H9 (cell line): ENCODE results near the gene LYSMD2. TPM values are rescaled to one million over a fixed set of nuclear protein-coding genes. Genes with fewer than 3 reads are reported as not detected.

Experiments used
- DNase-seq: peaks from one replicate; pipeline ENCODE4 v3.0.0-alpha.2; 2017
- H2AFZ ChIP-seq: one replicate; pipeline ENCODE4 v1.6.1; 2013; ENCODE audit warnings: mild to moderate bottlenecking, low read length, control low read depth, moderate library complexity
- H2AK5ac ChIP-seq: 2 replicates; pipeline ENCODE4 v1.6.1; 2013; ENCODE audit warnings: low read length, control low read depth, mixed read lengths; ENCODE audit not compliant: insufficient read length
- H2BK120ac ChIP-seq: one replicate; pipeline ENCODE4 v1.6.1; 2013; ENCODE audit warnings: low read depth, mild to moderate bottlenecking, low read length, control low read depth, inconsistent platforms; ENCODE audit not compliant: poor library complexity, severe bottlenecking
- H2BK12ac ChIP-seq: 2 replicates; pipeline ENCODE4 v1.6.1; 2013; ENCODE audit warnings: low read length, control low read depth, mixed read lengths, low read depth; ENCODE audit not compliant: insufficient read length
- H2BK15ac ChIP-seq: 2 replicates; pipeline ENCODE4 v1.6.1; 2013; ENCODE audit warnings: low read depth, low read length, control low read depth
- H2BK20ac ChIP-seq: one replicate; pipeline ENCODE4 v1.6.1; 2013; ENCODE audit warnings: low read depth, mild to moderate bottlenecking, low read length, control low read depth, inconsistent platforms; ENCODE audit not compliant: poor library complexity, severe bottlenecking
- H2BK5ac ChIP-seq: 2 replicates; pipeline ENCODE4 v1.6.1; 2013; ENCODE audit warnings: low read length, control low read depth, mixed read lengths; ENCODE audit not compliant: insufficient read length
- H3K14ac ChIP-seq: 2 replicates; pipeline ENCODE4 v1.6.1; 2013; ENCODE audit warnings: low read length, control low read depth; ENCODE audit not compliant: insufficient read depth
- H3K18ac ChIP-seq: 2 replicates; pipeline ENCODE4 v1.6.1; 2013; ENCODE audit warnings: low read depth, mild to moderate bottlenecking, mixed read lengths, low read length, control low read depth; ENCODE audit not compliant: insufficient read length
- H3K23ac ChIP-seq: 2 replicates; pipeline ENCODE4 v1.6.1; 2013; ENCODE audit warnings: low read length, control low read depth, mixed read lengths, low read depth; ENCODE audit not compliant: insufficient read length
- H3K23me2 ChIP-seq: 2 replicates; pipeline ENCODE4 v1.6.1; 2013; ENCODE audit warnings: low read depth, mild to moderate bottlenecking, mixed read lengths, low read length, control low read depth; ENCODE audit not compliant: insufficient read length, poor library complexity, severe bottlenecking
- H3K27ac ChIP-seq: 2 replicates; pipeline ENCODE4 v1.5.1; 2013; ENCODE audit warnings: low read length, control low read depth, mixed read lengths, low read depth; ENCODE audit not compliant: insufficient read length
- H3K27me3 ChIP-seq: 2 replicates; pipeline ENCODE4 v1.6.1; 2013; ENCODE audit warnings: low read length, control low read depth, inconsistent platforms; ENCODE audit not compliant: insufficient read depth
- H3K4ac ChIP-seq: 2 replicates; pipeline ENCODE4 v1.6.1; 2013; ENCODE audit warnings: low read depth, mild to moderate bottlenecking, control low read depth, inconsistent platforms, low read length, moderate library complexity
- H3K4me1 ChIP-seq: 2 replicates; pipeline ENCODE4 v1.6.1; 2013; ENCODE audit warnings: low read length, control low read depth, inconsistent platforms; ENCODE audit not compliant: insufficient read depth
- H3K4me2 ChIP-seq: 2 replicates; pipeline ENCODE4 v1.6.1; 2013; ENCODE audit warnings: low read length, control low read depth, mixed read lengths; ENCODE audit not compliant: insufficient read length, insufficient read depth
- H3K56ac ChIP-seq: 2 replicates; pipeline ENCODE4 v1.6.1; 2013; ENCODE audit warnings: low read depth, mild to moderate bottlenecking, mixed read lengths, low read length, control low read depth; ENCODE audit not compliant: insufficient read length
- H3K79me1 ChIP-seq: 2 replicates; pipeline ENCODE4 v1.6.1; 2013; ENCODE audit warnings: low read depth, mild to moderate bottlenecking, moderate library complexity, low read length, control low read depth, inconsistent platforms; ENCODE audit not compliant: insufficient read depth, poor library complexity, severe bottlenecking
- H3K79me2 ChIP-seq: 2 replicates; pipeline ENCODE4 v1.6.1; 2013; ENCODE audit warnings: low read length, control low read depth, inconsistent platforms; ENCODE audit not compliant: insufficient read depth
- H3K9ac ChIP-seq: 2 replicates; pipeline ENCODE4 v1.6.1; 2013; ENCODE audit warnings: low read length, control low read depth, mixed read lengths; ENCODE audit not compliant: insufficient read length; ENCODE audit errors: extremely low read depth
- H3K9me3 ChIP-seq: one replicate; pipeline ENCODE4 v1.6.1; 2013; ENCODE audit warnings: low read depth, low read length, inconsistent platforms; ENCODE audit not compliant: control insufficient read depth
- H3T11ph ChIP-seq: one replicate; pipeline ENCODE4 v1.6.1; 2013; ENCODE audit warnings: mild to moderate bottlenecking, low read length, control low read depth, inconsistent platforms
- H4K20me1 ChIP-seq: one replicate; pipeline ENCODE4 v1.6.1; 2013; ENCODE audit not compliant: control insufficient read depth, insufficient read length, insufficient read depth
- H4K5ac ChIP-seq: 2 replicates; pipeline ENCODE4 v1.6.1; 2013; ENCODE audit warnings: low read depth, mild to moderate bottlenecking, mixed read lengths, low read length, control low read depth; ENCODE audit not compliant: insufficient read length
- H4K8ac ChIP-seq: replicated peaks from 2 replicates; pipeline ENCODE4 v1.6.1; 2013; ENCODE audit warnings: low read length, control low read depth, mixed read lengths, low read depth; ENCODE audit not compliant: insufficient read length
- H4K91ac ChIP-seq: 2 replicates; pipeline ENCODE4 v1.6.1; 2013; ENCODE audit warnings: low read depth, mild to moderate bottlenecking, moderate library complexity, mixed read lengths, low read length, control low read depth; ENCODE audit not compliant: insufficient read length
- H3K27ac Mint-ChIP-seq, 3 experiments: 2 replicates in 2 of 3; 3 replicates in 1 of 3; pipeline ENCODE4 v1.8.0; 2020 to 2021; ENCODE audit warnings: mixed read lengths in 3 of 3, mild to moderate bottlenecking in 1 of 3, moderate library complexity in 1 of 3
- H3K27me3 Mint-ChIP-seq: 2 replicates; pipeline ENCODE4 v1.8.0; 2021; ENCODE audit warnings: low read depth, mild to moderate bottlenecking, moderate library complexity, mixed read lengths
- H3K36me3 Mint-ChIP-seq, 3 experiments: 2 replicates in 2 of 3; 3 replicates in 1 of 3; pipeline ENCODE4 v1.8.0; 2020 to 2021; ENCODE audit warnings: low read depth in 3 of 3, mixed read lengths in 3 of 3; ENCODE audit not compliant: insufficient read depth in 1 of 3
- H3K4me1 Mint-ChIP-seq, 2 experiments: 2 replicates each; pipeline ENCODE4 v1.8.0; 2020; ENCODE audit warnings: mixed read lengths in 2 of 2
- H3K4me3 Mint-ChIP-seq, 2 experiments: 2 replicates in 1 of 2; 3 replicates in 1 of 2; pipeline ENCODE4 v1.8.0; 2020 to 2021; ENCODE audit warnings: mild to moderate bottlenecking in 2 of 2, mixed read lengths in 2 of 2, moderate library complexity in 1 of 2
- H3K9me3 Mint-ChIP-seq, 2 experiments: 2 replicates in 1 of 2; 3 replicates in 1 of 2; pipeline ENCODE4 v1.8.0; 2020; ENCODE audit warnings: mild to moderate bottlenecking in 2 of 2, mixed read lengths in 2 of 2, moderate library complexity in 1 of 2
- CTCF ChIP-seq: fragments of 200-600 bp; sonication (generic); conservative IDR thresholded peaks from 3 replicates; pipeline ENCODE4 v1.8.0; 2021; ENCODE audit warnings: antibody characterized with exemption, mild to moderate bottlenecking
- WGBS: extraction: QIAGEN DNeasy Blood & Tissue Kit; methylation state at CpG from one replicate; pipeline ENCODE4 v1.1.7; 2013; ENCODE audit warnings: missing lambda C conversion rate, low lambda C conversion rate, mixed read lengths; ENCODE audit not compliant: insufficient read length; ENCODE audit errors: extremely low coverage; 5-methylcytosine and 5-hydroxymethylcytosine counted together
- total RNA-seq: library from RNA; stranded (reverse); gene quantifications from 2 replicates; pipeline ENCODE4 v1.2.1, GENCODE V29; 2021

The LYSMD2 gene
- total RNA-seq, 1 experiment from 2014 or later: 3.9 TPM

DNA sequence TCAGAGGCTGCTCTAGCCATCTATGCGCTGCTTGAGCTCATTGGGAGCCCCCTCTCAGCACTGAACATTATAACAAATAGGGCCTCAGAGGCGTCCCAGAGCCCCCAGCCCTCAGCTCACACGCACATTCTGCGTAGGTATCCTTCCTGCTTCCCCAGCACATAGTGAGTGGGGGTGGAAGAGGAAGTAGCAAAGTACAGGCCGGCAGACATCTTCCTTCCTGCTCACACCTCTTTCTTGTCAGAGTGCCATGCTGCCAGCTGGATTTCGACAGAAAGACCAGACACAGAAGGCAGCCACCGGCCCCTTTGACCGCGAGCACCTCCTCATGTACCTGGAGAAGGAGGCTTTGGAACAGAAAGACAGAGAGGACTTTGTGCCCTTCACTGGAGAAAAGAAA, 30.6 kb upstream of the LYSMD2 start:
- Histone ChIP-seq H3K4ac (no peak overlapping the region), H3K9me3 (no peaks in the 10 kb centered on the region), H3K14ac (no peak overlapping the region), H4K8ac (no peak overlapping the region), H3K56ac (no peak overlapping the region), H2BK5ac (no peak overlapping the region), H4K5ac (no peak overlapping the region), H3K27me3 (no peaks in the 10 kb centered on the region), H2BK20ac (no peak overlapping the region), H2BK120ac (no peak overlapping the region), H3K9ac (no peak overlapping the region), H3K18ac (no peak overlapping the region), H2AFZ (no peak overlapping the region), H4K20me1 (no peaks in the 10 kb centered on the region), H2BK15ac (no peak overlapping the region), H3K4me2 (no peak overlapping the region), H3K23me2 (no peaks in the 10 kb centered on the region), H3K79me1 (no peaks in the 10 kb centered on the region), H3K23ac (no peak overlapping the region), H3K27ac (no peak overlapping the region), H2AK5ac (no peak overlapping the region), H3K4me1 (no peaks in the 10 kb centered on the region), H4K91ac (no peak overlapping the region), H3K79me2 (no peaks in the 10 kb centered on the region), H3T11ph (no peak overlapping the region), H2BK12ac (no peak overlapping the region)
- DNase-seq: no peak
- Mint-ChIP-seq H3K9me3 (no peaks in the 10 kb centered on the region), H3K4me1 (peaks cover 5 to 25% of the 10 kb centered on the region in 2 experiments), H3K4me3 (no peak overlapping the region), H3K27me3 (no peaks in the 10 kb centered on the region), H3K36me3 (no peaks in the 10 kb centered on the region; a peak in 4 of 7 replicates), H3K27ac (0 out of 7 replicates have a peak overlapping the region, but pooled peaks of 1 of the 3 experiments have one; percentile 46)
- WGBS: no CpG with 5 or more reads among the region's 9 CpGs
- no peak for TF ChIP-seq CTCF
